CD4-positive, alpha-beta T cell treated with Interleukin-15 for 4 hours (primary cell): ENCODE data around the gene PPP6R2.
A peak's percentile ranks its signal among the peaks of the same experiment; 100 is the strongest.
"Not testable (repeated sequence)": the region's sequence is repeated elsewhere in the genome, so short reads cannot be mapped to it uniquely, and the experiment has no call there.

Experiments used
- DNase-seq: peaks from one replicate; pipeline ENCODE4 v3.0.0-alpha.2; 2020; ENCODE audit warnings: low spot score

PPP6R2 gene

GRCh38 chr22:50318698-50319411 is 24.3 kb upstream of the PPP6R2 start:
- DNase-seq = no peak

GRCh38 chr22:50319503-50319951 is 23.6 kb upstream of the PPP6R2 start:
- DNase-seq = no peak

GRCh38 chr22:50320116-50320515 is 23.0 kb upstream of the PPP6R2 start:
- DNase-seq = no peak

- DNase-seq = no peak
Observed at GRCh38 chr22:50320671-50321325, 22.3 kb upstream of the PPP6R2 start.

- DNase-seq = not testable (repeated sequence)
Observed at GRCh38 chr22:50322382-50323104, 20.6 kb upstream of the PPP6R2 start.

GRCh38 chr22:50323900-50324299 is 19.2 kb upstream of the PPP6R2 start:
- no peak for DNase-seq

GRCh38 chr22:50325444-50326224 is 17.5 kb upstream of the PPP6R2 start:
- DNase-seq = no peak

- no peak for DNase-seq
Observed at GRCh38 chr22:50326225-50326955, 16.7 kb upstream of the PPP6R2 start.

GRCh38 chr22:50326956-50327710 is 16.0 kb upstream of the PPP6R2 start, which contains the start of gene DENND6B:
Gene DENND6B (minus strand): TSS chr22:50327012. CDS start chr22:50326988, 24 bp downstream.
- DNase-seq = peak; percentile 67

GRCh38 chr22:50327711-50328019 is 15.5 kb upstream of the PPP6R2 start:
- DNase-seq = no peak

GRCh38 chr22:50329236-50329635 is 13.9 kb upstream of the PPP6R2 start:
- no peak for DNase-seq

- DNase-seq = not testable (repeated sequence)
Observed at GRCh38 chr22:50334433-50334832, 8.7 kb upstream of the PPP6R2 start.

- no peak for DNase-seq
Observed at GRCh38 chr22:50337262-50338041, 5.7 kb upstream of the PPP6R2 start.

- no peak for DNase-seq
Observed at GRCh38 chr22:50338042-50338573, 5.0 kb upstream of the PPP6R2 start.

GRCh38 chr22:50338860-50339462 is 4.2 kb upstream of the PPP6R2 start:
- DNase-seq = no peak

- no peak for DNase-seq
Observed at GRCh38 chr22:50339945-50340879, 2.9 kb upstream of the PPP6R2 start.

GRCh38 chr22:50341977-50342650 is 1.0 kb upstream of the PPP6R2 start:
- DNase-seq = peak; percentile 91

GRCh38 chr22:50343541-50343935 is 411 bp downstream of the PPP6R2 start:
- no peak for DNase-seq
